HG03571 (cell line): ENCODE results near the gene AEBP2.
"Not testable (repeated sequence)": the region's sequence is repeated elsewhere in the genome, so short reads cannot be mapped to it uniquely, and the experiment has no call there.

Experiments used
- ATAC-seq: cut with Tn5 transposase; IDR thresholded peaks from one replicate; pipeline ENCODE4 v1.9.1; 2021; ENCODE audit not compliant: unreplicated experiment

AEBP2 gene

DNA sequence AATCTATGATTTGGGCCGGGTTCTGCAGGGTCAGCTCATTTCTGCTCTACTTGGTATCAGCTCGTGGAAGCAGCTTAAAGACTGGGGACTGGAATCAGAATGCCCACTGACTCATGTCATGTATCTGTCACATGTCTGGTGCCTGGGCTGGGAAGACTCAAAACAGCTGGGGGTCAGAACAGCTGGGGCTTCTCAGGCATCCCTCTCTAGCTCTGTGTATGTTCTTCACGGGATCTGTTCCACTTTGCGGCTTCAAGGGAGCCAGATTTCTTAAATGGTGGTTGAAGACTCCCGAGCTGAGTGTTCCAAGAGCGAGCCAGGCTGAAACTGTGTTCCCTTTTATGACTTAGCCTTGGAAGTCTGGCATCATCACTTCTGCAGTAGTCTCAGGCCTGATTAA is 11.9 kb downstream of the AEBP2 start:
- no peak for ATAC-seq

DNA sequence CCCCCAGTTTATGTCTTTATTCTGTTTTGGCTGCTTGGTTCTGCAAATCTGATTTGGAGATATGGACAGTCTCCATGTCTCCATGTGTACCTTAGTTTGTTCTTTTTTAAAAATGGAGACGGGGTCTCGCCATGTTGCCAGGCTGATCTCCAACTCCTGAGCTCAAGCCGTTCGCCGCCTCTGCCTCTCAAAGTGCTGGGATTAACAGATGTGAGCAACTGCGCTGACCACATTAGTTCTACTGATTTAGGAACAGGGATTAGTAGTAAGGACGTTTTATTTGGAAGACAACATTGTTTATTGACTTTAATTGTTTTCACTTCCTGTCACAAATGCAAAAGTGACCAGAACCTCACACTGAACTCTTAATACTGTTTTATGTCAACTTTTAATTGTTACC is 14.7 kb downstream of the AEBP2 start:
- no peak for ATAC-seq

DNA sequence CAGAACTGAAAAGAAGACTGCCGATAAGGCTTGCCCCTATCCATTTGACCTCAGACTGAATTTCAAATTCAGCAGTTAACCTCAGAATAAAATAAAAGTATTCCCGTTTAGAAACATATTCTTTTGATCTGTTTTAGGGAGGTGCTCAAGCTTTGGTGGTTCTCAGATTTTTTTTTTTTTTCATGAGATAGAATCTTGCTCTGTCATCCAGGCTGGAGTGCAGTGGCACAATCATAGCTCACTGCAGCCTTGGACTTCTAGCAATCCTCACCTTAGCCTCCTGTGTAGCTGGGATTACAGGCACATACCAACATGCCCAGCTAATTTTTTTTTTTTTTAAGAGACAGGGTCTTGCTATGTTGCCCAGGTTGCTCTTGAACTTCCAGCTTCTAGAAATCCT is 15.5 kb downstream of the AEBP2 start:
- no peak for ATAC-seq

DNA sequence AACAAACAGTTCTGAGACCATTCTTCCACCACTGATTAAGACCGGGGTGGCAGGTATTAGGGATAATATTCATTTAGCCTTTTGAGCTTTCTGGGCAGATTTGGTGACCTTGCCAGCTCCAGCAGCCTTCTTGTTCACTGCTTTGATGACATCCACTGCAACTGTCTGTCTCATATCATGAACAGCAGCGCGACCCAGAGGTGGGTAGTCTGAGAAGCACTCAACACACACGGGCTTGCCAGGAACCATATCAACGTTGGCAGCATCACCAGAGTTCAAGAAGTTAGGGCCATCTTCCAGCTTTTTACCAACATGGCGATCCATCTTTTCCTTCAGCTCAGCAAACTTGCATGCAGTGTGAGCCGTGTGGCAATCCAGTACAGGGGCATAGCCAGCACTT is 16.9 kb downstream of the AEBP2 start:
- ATAC-seq = no peak

DNA sequence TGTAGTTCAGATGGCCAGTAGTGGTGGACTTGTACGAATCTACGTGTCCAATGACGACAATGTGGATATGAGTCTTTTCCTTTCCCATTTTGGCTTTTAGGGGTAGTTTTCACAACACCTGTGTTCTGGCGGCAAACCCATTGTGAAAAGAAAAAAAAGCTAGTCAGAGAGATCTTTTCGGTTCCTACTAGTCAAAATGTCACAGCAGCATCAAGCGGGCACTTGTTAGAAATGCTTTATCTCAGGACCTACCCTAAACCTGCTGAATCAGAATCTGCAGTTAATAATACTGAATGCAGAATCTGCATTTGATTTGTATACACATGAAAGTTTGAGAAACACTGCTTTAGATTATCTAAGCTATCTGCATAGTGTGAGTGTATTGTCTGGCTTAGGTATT is 18.3 kb downstream of the AEBP2 start:
- no peak for ATAC-seq

DNA sequence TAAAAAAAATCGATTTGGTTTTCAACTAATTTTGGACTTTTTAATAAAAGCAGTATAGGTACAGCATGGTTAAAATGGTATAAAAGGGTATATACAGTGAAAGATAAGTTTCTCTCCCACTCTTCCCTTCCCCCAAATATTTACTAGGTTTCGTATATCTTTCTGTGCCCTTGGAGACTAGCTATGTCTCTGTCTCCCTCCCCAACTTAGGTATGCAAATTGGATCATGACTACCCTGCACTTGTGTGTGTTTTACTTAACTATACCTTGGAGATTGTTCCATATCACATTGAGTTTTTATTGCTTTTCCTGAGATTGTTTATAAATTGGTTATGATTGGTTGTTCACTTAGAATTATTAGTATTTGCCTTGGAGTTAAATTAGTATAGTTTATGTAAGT is 19.4 kb downstream of the AEBP2 start:
- ATAC-seq = no peak

DNA sequence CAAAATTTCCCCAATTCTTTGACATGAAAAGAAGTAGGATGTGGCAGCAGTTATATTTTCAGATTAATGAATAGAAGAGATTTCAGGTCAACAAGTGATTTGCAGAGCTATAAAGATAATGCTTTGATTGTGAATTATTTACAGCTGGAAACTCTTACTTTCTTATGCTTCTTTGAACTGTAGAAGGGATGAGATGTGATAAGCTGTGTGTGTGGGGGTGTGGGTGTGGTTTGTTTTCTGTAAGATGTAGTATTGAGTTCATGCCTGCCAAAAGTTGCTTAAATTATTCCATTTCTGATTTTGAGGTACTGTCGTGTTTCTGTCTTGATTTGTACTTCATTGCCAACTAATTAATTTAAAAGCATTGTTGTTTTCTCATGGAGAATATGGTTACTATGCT is 22.7 kb downstream of the AEBP2 start:
- ATAC-seq = no peak

DNA sequence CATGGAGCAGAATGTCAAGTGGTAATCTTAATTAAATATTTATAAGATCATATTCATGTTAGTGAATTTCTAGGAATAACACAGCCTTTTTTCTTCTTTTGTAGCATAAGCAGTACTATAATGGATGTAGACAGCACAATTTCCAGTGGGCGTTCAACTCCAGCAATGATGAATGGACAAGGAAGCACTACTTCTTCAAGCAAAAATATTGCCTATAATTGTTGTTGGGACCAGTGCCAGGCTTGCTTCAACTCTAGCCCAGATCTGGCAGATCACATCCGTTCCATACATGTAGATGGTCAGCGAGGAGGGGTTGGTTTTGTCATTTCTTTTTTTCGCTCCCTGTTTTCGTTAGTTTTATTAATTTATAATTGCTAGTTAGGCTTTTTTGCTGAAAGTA is 23.1 kb downstream of the AEBP2 start:
- no peak for ATAC-seq

DNA sequence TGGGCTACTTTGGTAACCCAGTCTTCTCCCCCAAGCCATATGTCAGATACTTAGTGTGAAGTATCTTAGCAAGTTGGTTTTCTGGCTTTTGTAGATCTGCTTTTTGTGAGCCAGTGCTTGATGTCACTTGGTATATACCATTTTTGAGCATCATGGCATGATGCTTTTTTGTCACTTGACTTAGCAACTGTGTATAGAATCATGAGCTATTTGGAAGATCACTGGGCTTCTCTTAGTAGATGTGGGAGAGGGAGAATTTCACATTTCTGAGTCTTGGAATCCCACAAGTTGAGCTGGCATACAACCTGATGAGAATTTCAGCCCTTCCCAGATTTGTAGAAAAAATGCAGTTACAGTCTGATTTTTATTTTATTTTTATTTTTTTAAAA is 24.9 kb downstream of the AEBP2 start:
- ATAC-seq = no peak

DNA sequence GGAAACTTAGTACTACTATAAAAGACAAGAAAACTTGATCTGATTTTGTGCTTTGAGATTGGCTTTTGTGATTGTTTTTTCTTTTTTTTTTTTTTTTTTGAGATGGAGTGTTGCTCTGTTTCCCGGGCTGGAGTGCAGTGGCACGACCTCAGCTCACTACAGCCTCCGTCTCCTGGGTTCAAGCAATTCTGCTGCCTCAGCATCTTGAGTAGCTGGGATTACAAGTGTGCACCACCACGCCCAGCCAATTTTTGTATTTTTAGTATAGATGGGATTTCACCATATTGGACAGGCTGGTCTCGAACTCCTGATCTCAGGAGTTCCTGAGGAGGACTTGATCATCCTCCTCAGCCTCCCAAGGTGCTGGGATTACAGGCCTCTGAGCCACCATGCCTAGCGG is 26.4 kb downstream of the AEBP2 start:
- ATAC-seq = no peak

DNA sequence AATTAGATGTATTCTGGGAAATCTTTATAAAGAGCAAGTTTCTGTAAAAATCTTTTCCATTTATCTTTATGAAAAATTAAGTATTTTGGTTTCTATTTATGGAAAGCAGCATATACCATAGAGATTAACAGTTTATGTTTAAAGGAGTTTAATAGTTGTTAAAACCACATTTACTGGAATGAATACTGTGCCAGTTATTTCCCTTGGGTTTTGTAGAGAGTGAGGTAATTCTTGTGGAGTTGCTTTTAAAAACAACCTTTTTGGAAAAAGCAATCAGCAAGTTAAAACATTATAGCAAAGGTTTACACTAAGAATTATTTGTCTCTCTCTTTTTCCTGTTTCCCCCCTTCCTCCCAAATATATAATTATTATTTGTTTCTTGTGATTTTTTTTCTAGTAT is 34.9 kb downstream of the AEBP2 start:
- no peak for ATAC-seq

DNA sequence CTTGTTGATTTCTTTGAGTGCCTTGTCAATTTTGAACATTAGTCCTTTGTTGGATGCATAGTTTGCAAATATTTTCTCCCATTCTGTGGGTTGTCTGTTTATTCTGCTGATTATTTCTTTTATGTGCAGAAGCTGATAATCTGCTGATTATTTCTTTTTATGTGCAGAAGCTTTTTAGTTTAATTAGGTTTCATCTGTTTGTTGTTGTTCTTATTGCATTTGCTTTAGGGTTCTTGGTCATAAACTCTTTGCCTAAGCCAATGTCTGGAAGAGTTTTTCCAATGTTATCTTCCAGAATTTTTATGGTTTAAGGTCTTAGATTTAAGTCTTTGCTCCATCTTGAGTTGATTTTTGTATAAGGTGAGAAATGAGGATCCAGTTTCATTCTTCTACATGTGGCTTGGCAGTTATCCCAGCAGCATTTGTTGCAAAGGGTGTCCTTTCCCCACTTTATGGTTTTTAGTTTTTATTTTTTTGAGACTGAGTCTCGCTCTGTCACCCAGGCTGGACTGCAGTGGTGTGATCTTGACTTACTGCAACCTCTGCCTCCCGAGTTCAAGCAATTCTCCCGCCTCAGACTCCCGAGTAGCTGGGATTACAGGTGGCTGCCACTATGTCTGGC is 36.7 kb downstream of the AEBP2 start:
- ATAC-seq = not testable (repeated sequence)

DNA sequence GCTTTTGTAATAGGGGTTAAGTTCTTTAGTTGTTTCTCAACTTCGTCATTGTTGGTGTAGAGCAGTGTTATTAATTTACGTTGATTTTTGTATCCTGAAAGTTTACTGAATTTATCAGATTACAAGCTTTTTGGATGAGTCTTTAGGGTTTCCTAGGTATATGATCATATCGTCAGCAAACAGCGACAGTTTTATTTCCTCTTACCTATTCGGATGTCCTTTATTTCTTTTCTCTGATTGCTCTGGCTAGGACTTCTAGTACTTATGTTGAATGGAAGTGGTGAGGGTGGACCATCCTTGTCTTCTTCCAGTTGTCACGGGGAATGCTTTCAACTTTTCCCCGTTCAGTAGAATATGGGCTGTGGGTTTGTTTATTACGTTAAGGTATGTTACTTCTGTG is 37.8 kb downstream of the AEBP2 start:
- no peak for ATAC-seq

DNA sequence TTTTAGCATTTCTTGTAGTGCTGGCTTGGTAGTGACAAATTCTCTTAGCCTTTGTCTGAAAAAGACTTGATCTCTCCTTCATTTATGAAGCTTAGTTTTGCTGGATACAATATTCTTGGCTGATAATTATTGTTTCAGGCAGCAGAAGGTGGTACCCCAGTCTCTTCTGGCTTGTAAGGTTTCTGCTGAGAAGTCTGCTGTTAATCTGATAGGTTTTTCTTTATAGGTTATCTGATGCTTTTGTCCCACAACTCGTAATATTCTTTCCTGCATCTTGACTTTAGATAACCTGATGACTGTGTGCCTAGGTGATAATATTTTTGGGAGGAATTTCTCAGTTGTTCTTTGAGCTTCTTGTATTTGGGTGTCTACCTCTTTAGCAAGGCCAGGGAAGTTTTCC is 41.2 kb downstream of the AEBP2 start:
- no peak for ATAC-seq

DNA sequence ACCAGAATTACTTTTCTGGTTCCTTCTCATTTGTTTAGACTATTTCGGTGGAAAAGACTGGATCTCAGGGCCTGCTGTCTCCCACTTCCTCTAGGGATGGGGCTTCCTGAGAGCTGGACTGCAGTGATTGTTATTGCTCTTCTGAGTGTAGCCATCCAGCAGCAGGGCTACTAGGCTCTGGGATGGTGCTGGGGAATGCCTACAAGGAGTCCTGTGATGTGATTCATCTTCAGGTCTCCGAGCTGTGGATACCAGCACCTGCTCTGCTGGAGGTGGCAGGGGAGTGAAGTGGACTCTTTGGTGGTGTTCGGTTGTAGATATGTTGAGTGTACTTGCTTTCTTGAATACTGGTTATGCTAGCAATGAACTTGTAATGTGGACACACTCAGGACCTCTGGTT is 42.7 kb downstream of the AEBP2 start:
- peak; percentile 4 for ATAC-seq

DNA sequence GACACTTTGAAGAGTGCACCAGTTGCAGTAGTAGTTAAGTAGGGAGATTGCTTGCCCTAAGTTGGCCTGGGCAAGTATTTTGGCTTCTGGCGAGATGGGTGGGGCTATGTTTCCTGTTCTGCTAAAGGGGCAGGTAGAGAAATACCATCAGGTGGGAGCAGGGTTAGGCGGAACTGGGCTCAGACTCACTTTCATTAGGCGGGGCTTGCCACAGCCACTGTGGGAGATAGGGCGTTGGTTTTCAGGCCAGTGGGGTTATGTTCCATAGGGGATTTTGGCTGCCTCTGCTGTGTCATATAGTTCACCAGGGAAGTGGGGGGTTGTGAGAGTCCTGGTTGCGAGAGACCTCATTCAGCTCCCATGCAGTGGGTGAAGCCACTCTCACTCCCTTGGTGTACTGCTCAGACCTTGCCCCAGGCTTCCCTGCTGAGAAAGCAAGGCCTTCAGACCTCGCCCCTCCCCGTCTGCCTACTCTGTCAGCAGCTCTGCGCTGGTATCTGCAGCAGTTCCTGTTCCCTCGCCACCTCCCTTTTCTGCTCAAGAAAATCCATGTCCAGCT is 43.3 kb downstream of the AEBP2 start:
- peak; percentile 73 for ATAC-seq

DNA sequence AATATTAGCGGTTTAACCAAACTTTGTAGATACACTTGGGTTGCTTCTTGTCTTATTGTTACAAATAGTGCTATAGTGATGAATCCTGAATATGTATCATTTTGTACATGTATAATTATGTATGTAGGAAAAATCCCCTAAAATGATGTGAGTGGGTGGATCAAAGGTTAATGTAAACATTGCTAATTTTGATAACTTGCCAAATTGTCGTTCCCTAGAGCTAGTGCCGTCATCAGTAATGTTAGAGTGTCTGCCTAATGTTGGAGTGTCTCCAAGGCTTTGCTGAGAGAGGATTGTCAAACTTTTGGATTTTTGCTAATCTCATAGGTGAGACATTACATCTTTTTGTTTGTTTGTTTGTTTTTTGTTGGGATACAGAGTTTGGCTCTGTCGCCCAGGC is 44.4 kb downstream of the AEBP2 start:
- no peak for ATAC-seq

DNA sequence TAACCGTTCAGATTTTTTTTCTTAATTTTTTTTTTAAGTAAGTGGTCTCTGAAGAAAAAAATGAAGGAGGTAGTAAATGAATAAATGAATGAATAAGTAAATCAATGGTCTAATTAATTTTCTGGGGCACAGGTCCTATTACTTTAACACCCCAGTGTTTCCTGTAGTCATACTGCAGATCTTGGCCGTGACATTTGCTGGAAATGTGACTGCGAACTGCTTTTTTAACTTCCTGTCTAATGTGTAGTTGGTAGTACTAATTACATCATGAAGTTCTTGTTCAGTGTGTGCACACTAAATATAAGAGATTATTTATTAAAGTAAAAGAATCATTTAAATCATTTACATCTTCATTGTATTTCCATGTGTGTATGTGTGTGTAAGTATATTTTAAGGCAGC is 45.4 kb downstream of the AEBP2 start:
- no peak for ATAC-seq

DNA sequence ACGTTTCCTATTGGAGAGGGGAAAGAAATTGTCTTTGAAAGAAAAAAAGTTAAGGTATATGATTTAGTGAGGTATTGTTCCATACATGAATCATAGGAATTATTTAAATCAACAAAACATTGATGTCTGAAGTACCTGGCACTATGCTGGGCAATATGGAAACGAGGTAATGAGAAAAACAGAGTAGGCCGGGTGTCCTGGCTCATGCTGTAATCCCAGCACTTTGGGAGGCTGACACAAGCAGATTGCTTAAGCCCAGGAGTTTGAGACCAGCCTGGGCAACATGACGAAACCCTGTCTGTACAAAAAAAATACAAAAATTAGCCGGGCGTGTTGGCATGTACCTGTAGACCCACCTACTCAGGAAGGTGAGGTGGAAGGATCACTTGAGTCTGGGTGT is 45.9 kb downstream of the AEBP2 start:
- no peak for ATAC-seq

DNA sequence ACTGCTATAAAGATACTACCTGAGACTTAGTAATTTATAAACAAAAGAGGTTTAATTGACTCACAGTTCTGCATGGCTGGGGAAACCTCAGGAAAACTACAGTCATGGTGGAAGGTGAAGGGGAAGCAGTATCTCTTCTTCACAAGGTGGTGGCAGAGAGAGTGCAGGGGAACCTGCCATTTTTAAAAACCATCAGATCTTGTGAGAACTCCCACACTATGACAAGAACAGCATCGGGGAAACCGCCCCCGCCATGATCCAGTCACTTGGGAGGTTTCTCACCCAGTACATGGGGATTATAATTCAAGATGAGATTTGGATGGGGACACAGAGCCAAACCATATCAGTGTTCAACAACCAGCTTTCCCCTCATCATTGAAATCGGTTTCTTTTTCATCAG is 49.9 kb downstream of the AEBP2 start:
- no peak for ATAC-seq

DNA sequence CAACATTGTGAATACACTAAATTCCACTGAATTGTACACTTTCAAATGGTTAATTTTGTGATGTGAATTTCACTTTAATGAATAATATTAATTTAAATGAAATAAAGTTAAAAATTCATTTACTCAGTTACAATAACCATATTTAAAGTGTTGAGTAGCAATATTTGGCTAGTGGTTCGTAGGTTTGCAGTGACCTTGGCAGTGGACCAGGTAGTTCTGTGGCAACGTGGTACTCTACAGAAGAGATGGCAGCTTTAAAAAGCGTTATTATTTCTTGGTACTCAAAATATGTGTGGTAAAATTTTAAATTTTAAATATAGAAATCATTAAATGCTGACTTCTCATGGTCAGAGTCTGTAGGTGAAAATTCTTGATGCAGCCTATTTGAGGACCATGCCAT is 51.6 kb downstream of the AEBP2 start:
- no peak for ATAC-seq

DNA sequence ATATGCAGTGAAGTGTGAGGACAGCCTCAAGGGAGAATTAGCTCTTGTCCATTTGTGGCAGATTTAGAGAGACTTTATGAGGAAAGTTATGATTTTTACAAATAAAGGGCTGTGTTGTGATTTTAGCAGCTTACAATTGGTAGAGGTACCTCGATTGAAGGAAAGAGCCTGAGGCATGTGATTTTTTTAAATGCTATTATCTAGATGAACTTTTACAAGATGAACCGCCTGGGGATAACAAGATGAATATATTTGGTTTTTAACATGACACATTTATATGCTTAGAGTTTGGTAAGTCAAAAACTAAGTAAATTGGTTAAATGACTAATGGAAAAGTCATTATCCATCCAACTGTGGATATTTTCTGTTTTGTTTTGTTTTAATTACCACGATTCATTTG is 52.6 kb downstream of the AEBP2 start:
- ATAC-seq = no peak

DNA sequence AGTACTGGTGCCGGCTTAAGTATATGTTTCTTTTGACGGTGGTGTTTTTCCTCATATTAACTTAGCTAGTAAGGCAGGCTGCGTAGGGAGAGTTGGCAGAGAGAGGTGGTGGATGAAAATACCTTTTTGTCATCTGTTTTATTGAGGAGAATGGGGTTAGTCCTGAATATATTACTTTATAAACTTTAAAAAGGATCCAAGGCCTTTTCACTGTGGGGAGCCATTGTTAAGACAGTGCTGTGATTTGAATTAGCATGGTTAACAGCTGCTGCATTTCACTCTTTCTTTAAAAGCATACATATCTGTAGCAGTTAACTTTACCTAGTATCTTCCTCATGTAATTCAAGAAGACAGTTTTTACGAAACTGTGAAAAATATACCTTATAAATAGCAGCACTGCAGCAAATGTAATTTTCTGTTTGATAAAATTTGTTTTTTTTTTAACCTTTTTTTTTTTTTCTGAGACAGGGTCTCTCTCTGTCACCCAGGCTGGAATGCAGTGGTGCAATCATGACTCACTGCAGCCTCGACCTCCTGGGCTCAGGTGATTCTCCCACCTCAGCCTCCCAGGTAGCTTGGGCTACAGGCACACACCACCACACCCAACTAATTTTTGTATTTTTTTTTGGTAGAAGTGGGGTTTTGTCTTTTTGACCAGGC is 57.1 kb downstream of the AEBP2 start:
- ATAC-seq = no peak
